IMR-90 (cell line): ENCODE measurements around the gene LOX. TPM values are rescaled to one million over a fixed set of nuclear protein-coding genes. Genes with fewer than 3 reads are reported as not detected.

Source experiments
- ATAC-seq: fragments of 200-7000 bp; cut with Tn5 transposase; 2 replicates; pipeline ENCODE4 v1.9.1; 2020; ENCODE audit warnings: low read depth, mild to moderate bottlenecking, moderate library complexity
- BruUV-seq: library from RNA; stranded (reverse); fragments of 400-500 nt; replicated peaks from 2 replicates; lab custom pipeline; 2021; lab: Mats Ljungman, UMichigan
- CTCF ChIA-PET: fragments of 300-600 bp; formaldehyde crosslinking; extraction: SDS; loops from one replicate; lab custom pipeline; 2021; ENCODE audit warnings: antibody characterized with exemption; lab: Yijun Ruan, JAX
- POLR2A ChIA-PET: fragments of 300-600 bp; sonication (Branson Sonifier 250); formaldehyde crosslinking; loops from one replicate; lab custom pipeline; 2022; ENCODE audit warnings: antibody characterized with exemption; ENCODE audit not compliant: unreplicated experiment; lab: Charles Lee
- DNase-seq: peaks from one replicate; pipeline ENCODE4 v3.0.0; 2013
- H2AFZ ChIP-seq: replicated peaks from 2 replicates; pipeline ENCODE3; 2013; ENCODE audit warnings: low read length, mild to moderate bottlenecking; ENCODE audit not compliant: poor library complexity
- H2AK5ac ChIP-seq: 2 replicates; pipeline ENCODE4 v1.6.1; 2013; ENCODE audit warnings: low read depth, low read length, inconsistent platforms
- H2AK9ac ChIP-seq: replicated peaks from 2 replicates; pipeline ENCODE3; 2013; ENCODE audit warnings: mild to moderate bottlenecking, low read depth, low read length, moderate library complexity; ENCODE audit not compliant: poor library complexity
- H2BK120ac ChIP-seq: 2 replicates; pipeline ENCODE4 v1.6.1; 2013; ENCODE audit warnings: low read depth, low read length, inconsistent platforms
- H2BK15ac ChIP-seq: 3 replicates; pipeline ENCODE4 v1.6.1; 2013; ENCODE audit warnings: low read depth, low read length, inconsistent platforms
- H2BK20ac ChIP-seq: 2 replicates; pipeline ENCODE4 v1.6.1; 2013; ENCODE audit warnings: low read depth, mild to moderate bottlenecking, inconsistent platforms, low read length, moderate library complexity
- H2BK5ac ChIP-seq: 2 replicates; pipeline ENCODE4 v1.6.1; 2013; ENCODE audit warnings: mild to moderate bottlenecking, low read depth, low read length, inconsistent platforms; ENCODE audit not compliant: poor library complexity, severe bottlenecking
- H3K14ac ChIP-seq: replicated peaks from 2 replicates; pipeline ENCODE4 v1.6.1; 2013; ENCODE audit warnings: low read depth, low read length, inconsistent platforms
- H3K18ac ChIP-seq: 2 replicates; pipeline ENCODE4 v1.6.1; 2013; ENCODE audit warnings: low read depth, low read length, control low read depth
- H3K23ac ChIP-seq: 2 replicates; pipeline ENCODE4 v1.6.1; 2013; ENCODE audit warnings: low read depth, low read length, inconsistent platforms
- H3K27ac ChIP-seq: 2 replicates; pipeline ENCODE4 v1.5.1; 2013; ENCODE audit warnings: mild to moderate bottlenecking, control low read depth, low read length; ENCODE audit not compliant: insufficient read depth
- H3K27me3 ChIP-seq: 2 replicates; pipeline ENCODE4 v1.6.1; 2013; ENCODE audit warnings: low read length; ENCODE audit not compliant: control insufficient read depth, insufficient read depth
- H3K36me3 ChIP-seq: 2 replicates; pipeline ENCODE4 v1.6.1; 2013; ENCODE audit warnings: low read length, mixed read lengths; ENCODE audit not compliant: control insufficient read depth, insufficient read depth
- H3K4ac ChIP-seq: 2 replicates; pipeline ENCODE4 v1.6.1; 2013; ENCODE audit warnings: low read depth, low read length, inconsistent platforms
- H3K4me1 ChIP-seq: 2 replicates; pipeline ENCODE4 v1.6.1; 2013; ENCODE audit warnings: low read length, mixed read lengths; ENCODE audit not compliant: control insufficient read depth, insufficient read depth
- H3K4me2 ChIP-seq: 2 replicates; pipeline ENCODE4 v1.6.1; 2013; ENCODE audit warnings: low read depth, mild to moderate bottlenecking, control low read depth, low read length, moderate library complexity
- H3K4me3 ChIP-seq: 2 replicates; pipeline ENCODE4 v1.5.1; 2013; ENCODE audit warnings: low read depth, mild to moderate bottlenecking, control low read depth, low read length, moderate library complexity; ENCODE audit not compliant: insufficient read depth
- H3K56ac ChIP-seq: 2 replicates; pipeline ENCODE4 v1.6.1; 2013; ENCODE audit warnings: low read length, inconsistent platforms; ENCODE audit not compliant: insufficient read depth; ENCODE audit errors: extremely low read depth
- H3K79me1 ChIP-seq, 2 experiments: 2 replicates each; pipeline ENCODE4 v1.6.1; 2013; ENCODE audit warnings: low read length in 2 of 2, inconsistent platforms in 1 of 2, low read depth in 1 of 2
- H3K9ac ChIP-seq: 2 replicates; pipeline ENCODE4 v1.6.1; 2013; ENCODE audit warnings: low read depth, low read length, control low read depth
- H3K9me1 ChIP-seq: 2 replicates; pipeline ENCODE4 v1.6.1; 2013; ENCODE audit warnings: low read length, inconsistent platforms; ENCODE audit not compliant: insufficient read depth
- H3K9me3 ChIP-seq: 2 replicates; pipeline ENCODE4 v1.6.1; 2013; ENCODE audit warnings: low read length; ENCODE audit not compliant: control insufficient read depth, insufficient read depth
- H4K20me1 ChIP-seq: 2 replicates; pipeline ENCODE4 v1.6.1; 2013; ENCODE audit warnings: low read length, inconsistent platforms; ENCODE audit not compliant: insufficient read depth
- H4K5ac ChIP-seq: 2 replicates; pipeline ENCODE4 v1.6.1; 2013; ENCODE audit warnings: mild to moderate bottlenecking, low read depth, low read length, control low read depth
- H4K8ac ChIP-seq, 2 experiments: 2 replicates each; pipeline ENCODE4 v1.6.1; 2013; ENCODE audit warnings: low read depth in 2 of 2, low read length in 2 of 2, control low read depth in 1 of 2, inconsistent platforms in 1 of 2
- H4K91ac ChIP-seq: 2 replicates; pipeline ENCODE4 v1.6.1; 2013; ENCODE audit warnings: low read depth, low read length, inconsistent platforms; ENCODE audit not compliant: insufficient read depth
- CEBPB ChIP-seq: IDR thresholded peaks from 2 replicates; pipeline ENCODE4 v1.6.1; 2012; ENCODE audit warnings: low read depth, low read length, improper control_type of control experiment
- CHD1 ChIP-seq: IDR thresholded peaks from 2 replicates; pipeline ENCODE4 v1.6.1; 2012; ENCODE audit warnings: low read depth, low read length, improper control_type of control experiment
- CTCF ChIP-seq: conservative IDR thresholded peaks from 2 replicates; pipeline ENCODE4 v1.5.1; 2012; ENCODE audit warnings: mild to moderate bottlenecking, low read depth, low read length, improper control_type of control experiment
- ELK1 ChIP-seq: fragments of 150-350 bp; IDR thresholded peaks from 2 replicates; pipeline ENCODE4 v1.6.1; 2016; ENCODE audit warnings: low read depth, mild to moderate bottlenecking, low read length, moderate library complexity, borderline replicate concordance
- FOS ChIP-seq: fragments of 150-350 bp; IDR thresholded peaks from 2 replicates; pipeline ENCODE4 v1.6.1; 2016; ENCODE audit warnings: low read depth, low read length
- MAFK ChIP-seq: IDR thresholded peaks from 2 replicates; pipeline ENCODE4 v1.6.1; 2012; ENCODE audit warnings: low read depth, low read length, improper control_type of control experiment
- NFE2L2 ChIP-seq: fragments of 150-350 bp; IDR thresholded peaks from 2 replicates; pipeline ENCODE4 v1.6.1; 2016; ENCODE audit warnings: low read depth, mild to moderate bottlenecking, low read length
- POLR2A ChIP-seq: IDR thresholded peaks from 2 replicates; pipeline ENCODE4 v1.6.1; 2012; ENCODE audit warnings: mild to moderate bottlenecking, low read depth, low read length
- RAD21 ChIP-seq: IDR thresholded peaks from 2 replicates; pipeline ENCODE4 v1.6.1; 2012; ENCODE audit warnings: low read length, improper control_type of control experiment
- RFX5 ChIP-seq: IDR thresholded peaks from 2 replicates; pipeline ENCODE4 v1.8.0; 2012; ENCODE audit warnings: low read depth, mild to moderate bottlenecking, low read length, moderate library complexity
- USF2 ChIP-seq: fragments of 150-350 bp; IDR thresholded peaks from 2 replicates; pipeline ENCODE4 v1.6.1; 2017; ENCODE audit warnings: mild to moderate bottlenecking, antibody characterized with exemption, low read length, low read depth
- WGBS, 2 experiments: methylation state at CpG; one replicate each; pipeline versions ENCODE4 v1.1.5 to v1.1.7; 2013; ENCODE audit warnings: missing lambda C conversion rate in 2 of 2; ENCODE audit not compliant: insufficient read length in 1 of 2; ENCODE audit errors: extremely low coverage in 2 of 2; 5-methylcytosine and 5-hydroxymethylcytosine counted together
- dilution Hi-C: fragments of 300-500 bp; cut with HindIII; formaldehyde crosslinking; loops from one replicate; pipeline ENCODE4 v1.14.3; 2018; ENCODE audit warnings: low sequenced_read_pairs; ENCODE audit not compliant: unreplicated experiment
- in situ Hi-C: fragments of 300-500 bp; cut with MboI; formaldehyde crosslinking; loops from 3 replicates; pipeline ENCODE4 v1.14.3; 2019; ENCODE audit warnings: low sequenced_read_pairs, inconsistent platforms, mixed read lengths
- intact Hi-C: fragments of 100-400 bp; cut with micrococcal nuclease; formaldehyde crosslinking; loops from 2 replicates; pipeline ENCODE4 v1.10.0; 2022
- polyA plus RNA-seq, 3 experiments: library from polyadenylated mRNA; depleted of rRNA; stranded (reverse); fragments of >200 nt; gene quantifications; 2 replicates each; pipeline ENCODE4 v1.2.3, GENCODE V29; 2012; ENCODE audit warnings: low replicate concordance in 1 of 3
- total RNA-seq: library from RNA; depleted of rRNA; stranded (reverse); fragments of >200 nt; gene quantifications from 2 replicates; pipeline ENCODE4 v1.2.3, GENCODE V29; 2012

Gene LOX
- total and polyA plus RNA-seq, 2 of the 4 experiments (the other 2 are of a cell fraction), result 277 to 662 TPM

GRCh38 chr5:122053181-122054109 is 24.6 kb downstream of the LOX start:
- in situ Hi-C loops, result no loop called here
- H3K27me3 ChIP-seq, result no peaks in the 10 kb centered on the region
- H3K4me1 ChIP-seq, result no peaks in the 10 kb centered on the region
- no peak overlapping the region for H3K27ac ChIP-seq
- no peak overlapping the region for H3K4ac ChIP-seq
- no peaks in the 10 kb centered on the region for H3K9me3 ChIP-seq
- H2BK20ac ChIP-seq, result no peak overlapping the region
- no peaks in the 10 kb centered on the region; a peak in 1 of 4 replicates for H3K79me1 ChIP-seq
- no peak overlapping the region for H2BK5ac ChIP-seq
- CTCF ChIA-PET, result no interaction called here
- no peak overlapping the region for H4K5ac ChIP-seq
- ATAC-seq, result peak; percentile 42; the same call in 1 of the 2 replicates
- 100% methylated on average over 1 of the region's 4 CpGs; no CpG with 5 or more reads in 1 of the 2 experiments for WGBS, 2 experiments
- intact Hi-C loops, result no loop called here
- no peak for TF ChIP-seq USF2
- TF ChIP-seq MAFK, result no peak
- TF ChIP-seq RFX5, result no peak
- TF ChIP-seq ELK1, result no peak
- TF ChIP-seq CTCF, result no peak
- no peak for TF ChIP-seq FOS
- TF ChIP-seq RAD21, result no peak
- no peak for TF ChIP-seq CEBPB
- no peak for TF ChIP-seq POLR2A
- no peak for TF ChIP-seq NFE2L2
- TF ChIP-seq CHD1, result no peak
- H4K8ac ChIP-seq, result no peak overlapping the region
- H2AK5ac ChIP-seq, result no peak overlapping the region
- H2BK15ac ChIP-seq, result no peak overlapping the region
- dilution Hi-C loops, result no loop called here
- no peaks in the 10 kb centered on the region for H4K20me1 ChIP-seq
- H3K9me1 ChIP-seq, result no peaks in the 10 kb centered on the region
- POLR2A ChIA-PET, result no interaction called here
- H3K14ac ChIP-seq, result no peak overlapping the region
- no peak overlapping the region for H3K56ac ChIP-seq
- H3K9ac ChIP-seq, result no peak overlapping the region; the same call in 1 of the 2 replicates
- no TSS peak for BruUV-seq
- H2AFZ ChIP-seq, result peak overlapping the region; percentile 54
- no peak overlapping the region for H3K4me2 ChIP-seq
- peak; percentile 40 for DNase-seq
- no peak overlapping the region for H4K91ac ChIP-seq
- H2AK9ac ChIP-seq, result no peak overlapping the region
- no peak overlapping the region for H3K23ac ChIP-seq
- H3K18ac ChIP-seq, result no peak overlapping the region
- H2BK120ac ChIP-seq, result no peak overlapping the region
- no peaks in the 10 kb centered on the region for H3K36me3 ChIP-seq
- no peak overlapping the region for H3K4me3 ChIP-seq
